ENCODE results near the gene CDHR2. TPM values are rescaled to one million over a fixed set of nuclear protein-coding genes. Genes with fewer than 3 reads are reported as not detected.
A peak's percentile ranks its signal among the peaks of the same experiment; 100 is the strongest.

CDHR2 gene
- total RNA-seq, 4 donors from 2014 or later = 0.10 to 0.23 TPM; not detected in 2

GRCh38 chr5:176603091-176603490, 53.9 kb downstream of the CDHR2 start:
- Histone ChIP-seq H3K9me3 (no peaks in the 10 kb centered on the region), H3K4me1 (no peaks in the 10 kb centered on the region), H3K36me3 (no peaks in the 10 kb centered on the region), H3K27me3 (peaks cover 4% of the 10 kb centered on the region), H3K27ac (no peak overlapping the region), H3K4me3 (no peak overlapping the region)
- WGBS = 33% methylated on average over 2 of the region's 2 CpGs
- no peak for TF ChIP-seq CTCF (IDR thresholded peaks at IDR 0.05)
- TF ChIP-seq POLR2A (IDR thresholded peaks at IDR 0.05) = no peak
- TF ChIP-seq POLR2AphosphoS5 (IDR thresholded peaks at IDR 0.05) = no peak
- TF ChIP-seq EP300 (IDR thresholded peaks at IDR 0.05) = no peak
- DNase-seq (ENCODE audit: low spot score in 2 of 2) = no peak

- no peak for TF ChIP-seq POLR2A (IDR thresholded peaks at IDR 0.05)
- no peak for TF ChIP-seq EP300 (IDR thresholded peaks at IDR 0.05)
- TF ChIP-seq CTCF (IDR thresholded peaks at IDR 0.05) = no peak
- TF ChIP-seq POLR2AphosphoS5 (IDR thresholded peaks at IDR 0.05) = no peak
- H3K27me3 ChIP-seq = peaks cover 21% of the 10 kb centered on the region
- no peak for DNase-seq (ENCODE audit: low spot score in 2 of 2)
- no peak overlapping the region for H3K4me3 ChIP-seq
- no peaks in the 10 kb centered on the region for H3K36me3 ChIP-seq
- no peak overlapping the region for H3K27ac ChIP-seq
- H3K9me3 ChIP-seq = no peaks in the 10 kb centered on the region
- no CpG with 5 or more reads among the region's 3 CpGs for WGBS
- H3K4me1 ChIP-seq = peaks cover 17% of the 10 kb centered on the region
Measured at GRCh38 chr5:176606032-176606431, 56.9 kb downstream of the CDHR2 start.

- Histone ChIP-seq H3K36me3 (no peaks in the 10 kb centered on the region), H3K27ac (no peak overlapping the region), H3K4me3 (no peak overlapping the region), H3K9me3 (no peaks in the 10 kb centered on the region), H3K27me3 (peaks cover 21% of the 10 kb centered on the region), H3K4me1 (peaks cover 17% of the 10 kb centered on the region)
- WGBS = 97% methylated on average over 3 of the region's 3 CpGs
- no peak for TF ChIP-seq POLR2AphosphoS5 (IDR thresholded peaks at IDR 0.05)
- TF ChIP-seq POLR2A (IDR thresholded peaks at IDR 0.05) = no peak
- no peak for TF ChIP-seq EP300 (IDR thresholded peaks at IDR 0.05)
- no peak for TF ChIP-seq CTCF (IDR thresholded peaks at IDR 0.05)
- DNase-seq (ENCODE audit: low spot score in 2 of 2) = no peak
Measured at GRCh38 chr5:176606875-176607274, 57.7 kb downstream of the CDHR2 start.

- no peak for DNase-seq (ENCODE audit: low spot score in 2 of 2)
- no peak overlapping the region for H3K4me3 ChIP-seq
- H3K9me3 ChIP-seq = no peaks in the 10 kb centered on the region
- no peaks in the 10 kb centered on the region for H3K36me3 ChIP-seq
- H3K27me3 ChIP-seq = peaks cover 33% of the 10 kb centered on the region
- WGBS = 81% methylated on average over 3 of the region's 4 CpGs
- H3K27ac ChIP-seq = no peak overlapping the region
- TF ChIP-seq POLR2AphosphoS5 (IDR thresholded peaks at IDR 0.05) (no peak), POLR2A (IDR thresholded peaks at IDR 0.05) (no peak), EP300 (IDR thresholded peaks at IDR 0.05) (no peak), CTCF (IDR thresholded peaks at IDR 0.05) (no peak)
- H3K4me1 ChIP-seq = peaks cover 17% of the 10 kb centered on the region
Measured at GRCh38 chr5:176608142-176608705, 59.1 kb downstream of the CDHR2 start.

GRCh38 chr5:176608937-176609723, 60.0 kb downstream of the CDHR2 start:
- WGBS = 46% methylated on average over 23 of the region's 46 CpGs
- Histone ChIP-seq H3K36me3 (no peaks in the 10 kb centered on the region), H3K4me1 (peaks cover 17% of the 10 kb centered on the region), H3K9me3 (no peaks in the 10 kb centered on the region), H3K27ac (no peak overlapping the region), H3K4me3 (peak overlapping the region; percentile 55), H3K27me3 (peaks cover 33% of the 10 kb centered on the region)
- TF ChIP-seq POLR2AphosphoS5 (IDR thresholded peaks at IDR 0.05) (no peak), CTCF (IDR thresholded peaks at IDR 0.05) (no peak), EP300 (IDR thresholded peaks at IDR 0.05) (no peak), POLR2A (IDR thresholded peaks at IDR 0.05) (no peak)
- DNase-seq (ENCODE audit: low spot score in 2 of 2) = no peak

Measured in suprapubic skin (tissue), 4 donors.